Bronchial epithelial cell (primary cell): ENCODE data around the gene WDR47. TPM values are rescaled to one million over a fixed set of nuclear protein-coding genes. Genes with fewer than 3 reads are reported as not detected.
A peak's percentile ranks its signal among the peaks of the same experiment; 100 is the strongest.
"Not testable (repeated sequence)": the region's sequence is repeated elsewhere in the genome, so short reads cannot be mapped to it uniquely, and the experiment has no call there.

Experiments used
- DNase-seq: peaks from one replicate; pipeline ENCODE4 v3.0.0-alpha.2; 2010; ENCODE audit warnings: low read depth
- FAIRE-seq: peaks from 2 replicates; lab custom pipeline; 2011; peaks lifted over from hg19 to GRCh38; lab: Jason Lieb, UNC
- H3K27me3 ChIP-seq: 2 replicates; pipeline ENCODE4 v1.5.1; 2011; ENCODE audit warnings: low read length; ENCODE audit not compliant: control insufficient read depth, insufficient read depth
- H3K36me3 ChIP-seq: 2 replicates; pipeline ENCODE4 v1.5.1; 2011; ENCODE audit warnings: low read length; ENCODE audit not compliant: control insufficient read depth, insufficient read depth
- H3K4me3 ChIP-seq: 2 replicates; pipeline ENCODE4 v1.5.1; 2011; ENCODE audit warnings: mild to moderate bottlenecking, low read depth, low read length, control low read depth
- CTCF ChIP-seq: IDR thresholded peaks from 2 replicates; pipeline ENCODE4 v1.5.1; 2011; ENCODE audit warnings: mild to moderate bottlenecking, moderate library complexity, low read length, control low read depth, inconsistent platforms; ENCODE audit not compliant: insufficient read depth, severe bottlenecking
- total RNA-seq: library from RNA; depleted of rRNA; stranded (reverse); fragments of >200 nt; gene quantifications from 2 replicates; pipeline ENCODE4 v1.2.1, GENCODE V29; 2014

Gene WDR47
- total RNA-seq, 1 donor from 2014 or later = 16.8 TPM

GRCh38 chr1:109034382-109034781 lies 7.5 kb downstream of the WDR47 start:
- FAIRE-seq = no peak
- Histone ChIP-seq H3K27me3 (no peaks in the 10 kb centered on the region), H3K4me3 (no peak overlapping the region), H3K36me3 (no peaks in the 10 kb centered on the region)
- no peak for DNase-seq
- no peak for TF ChIP-seq CTCF

- FAIRE-seq, H3K4me3 ChIP-seq, DNase-seq, H3K36me3 ChIP-seq, H3K27me3 ChIP-seq: not testable (repeated sequence)
Measured at GRCh38 chr1:109029493-109029892, 12.4 kb downstream of the WDR47 start.

- Histone ChIP-seq H3K36me3 (no peaks in the 10 kb centered on the region), H3K27me3 (no peaks in the 10 kb centered on the region), H3K4me3 (no peak overlapping the region)
- FAIRE-seq (no peak), DNase-seq (peak; percentile 8)
- no peak for TF ChIP-seq CTCF
Measured at GRCh38 chr1:109027841-109028240, 14.1 kb downstream of the WDR47 start.

GRCh38 chr1:109025694-109026093 lies 16.2 kb downstream of the WDR47 start:
- H3K36me3 ChIP-seq = no peaks in the 10 kb centered on the region
- DNase-seq = no peak
- H3K4me3 ChIP-seq = no peak overlapping the region
- no peak for FAIRE-seq
- no peak for TF ChIP-seq CTCF
- H3K27me3 ChIP-seq = no peaks in the 10 kb centered on the region

GRCh38 chr1:109024646-109025045 lies 17.3 kb downstream of the WDR47 start:
- H3K4me3 ChIP-seq = no peak overlapping the region
- no peaks in the 10 kb centered on the region for H3K36me3 ChIP-seq
- DNase-seq = no peak
- FAIRE-seq = no peak
- TF ChIP-seq CTCF = no peak
- no peaks in the 10 kb centered on the region for H3K27me3 ChIP-seq

GRCh38 chr1:109020693-109021257 lies 21.1 kb downstream of the WDR47 start:
- TF ChIP-seq CTCF = no peak
- no peak for FAIRE-seq
- Histone ChIP-seq H3K4me3 (no peak overlapping the region), H3K27me3 (no peaks in the 10 kb centered on the region), H3K36me3 (peaks cover 2% of the 10 kb centered on the region)
- DNase-seq = no peak

- not testable (repeated sequence) for FAIRE-seq, H3K36me3 ChIP-seq, DNase-seq, H3K4me3 ChIP-seq, H3K27me3 ChIP-seq
Measured at GRCh38 chr1:109017719-109018118, 24.2 kb downstream of the WDR47 start.
